ENCODE results near the gene OCA2. TPM values are rescaled to one million over a fixed set of nuclear protein-coding genes. Genes with fewer than 3 reads are reported as not detected.

OCA2 gene
- total RNA-seq, 1 experiment from 2014 or later, result 0.31 TPM

GRCh38 chr15:28047277-28047676, 51.8 kb downstream of the OCA2 start:
- Histone ChIP-seq H3K23ac (ENCODE audit: insufficient read length, low read depth, low read length) (no peak overlapping the region), H4K5ac (ENCODE audit: insufficient read length, low read depth, low read length) (no peak overlapping the region), H3K4me2 (ENCODE audit: insufficient read depth, insufficient read length, low read length) (no peak overlapping the region), H3K9ac (ENCODE audit: extremely low read depth, insufficient read length, low read length) (no peak overlapping the region), H3K9me3 (ENCODE audit: control insufficient read depth, low read depth, low read length) (no peaks in the 10 kb centered on the region), H3K23me2 (ENCODE audit: insufficient read length, low read depth, low read length, poor library complexity, severe bottlenecking) (no peaks in the 10 kb centered on the region), H4K20me1 (ENCODE audit: control insufficient read depth, insufficient read depth, insufficient read length) (no peaks in the 10 kb centered on the region), H2BK120ac (ENCODE audit: low read depth, low read length, poor library complexity, severe bottlenecking) (no peak overlapping the region), H2BK15ac (ENCODE audit: low read depth, low read length) (no peak overlapping the region), H2AK5ac (ENCODE audit: insufficient read length, low read length) (no peak overlapping the region), H3K56ac (ENCODE audit: insufficient read length, low read depth, low read length) (no peak overlapping the region), H3K79me1 (ENCODE audit: insufficient read depth, low read depth, low read length, poor library complexity, severe bottlenecking) (no peaks in the 10 kb centered on the region), H3T11ph (ENCODE audit: low read length) (no peak overlapping the region), H2BK5ac (ENCODE audit: insufficient read length, low read length) (no peak overlapping the region), H2BK20ac (ENCODE audit: low read depth, low read length, poor library complexity, severe bottlenecking) (no peak overlapping the region), H3K18ac (ENCODE audit: insufficient read length, low read depth, low read length) (no peak overlapping the region), H3K14ac (ENCODE audit: insufficient read depth, low read length) (no peak overlapping the region), H2BK12ac (ENCODE audit: insufficient read length, low read depth, low read length) (no peak overlapping the region), H4K91ac (ENCODE audit: insufficient read length, low read depth, low read length) (no peak overlapping the region), H3K4ac (ENCODE audit: low read depth, low read length) (no peak overlapping the region), H3K27ac (ENCODE audit: insufficient read length, low read depth, low read length) (no peak overlapping the region), H3K79me2 (ENCODE audit: insufficient read depth, low read length) (no peaks in the 10 kb centered on the region), H4K8ac (replicated peaks; ENCODE audit: insufficient read length, low read depth, low read length) (no peak overlapping the region), H3K4me1 (ENCODE audit: insufficient read depth, low read length) (no peaks in the 10 kb centered on the region), H2AFZ (ENCODE audit: low read length) (no peak overlapping the region), H3K27me3 (ENCODE audit: insufficient read depth, low read length) (no peaks in the 10 kb centered on the region)
- DNase-seq, result no peak
- Mint-ChIP-seq H3K4me1 (no peaks in the 10 kb centered on the region), H3K9me3 (peaks cover 0 to 8% of the 10 kb centered on the region in 2 experiments; a peak in 4 of 5 replicates), H3K36me3 (ENCODE audit: insufficient read depth in 1 of 3, low read depth in 3 of 3) (peaks cover 0 to 9% (median 0%) of the 10 kb centered on the region in 3 experiments; a peak in 3 of 7 replicates), H3K27me3 (ENCODE audit: low read depth) (peaks cover 6% of the 10 kb centered on the region), H3K27ac (no peak overlapping the region), H3K4me3 (no peak overlapping the region)
- no peak for TF ChIP-seq CTCF (conservative IDR thresholded peaks at IDR 0.05)
- no CpG with 5 or more reads among the region's 3 CpGs for WGBS (ENCODE audit: extremely low coverage, insufficient read length, low lambda C conversion rate)

Data from H9 (cell line).